Lower leg skin (tissue), 3 donors: ENCODE results near the gene RPS19.

Experiments
- POLR2A ChIP-seq, 2 donors: fragments of 450-650 bp; IDR thresholded peaks; one replicate each; pipeline ENCODE4 v1.6.1; 2016 to 2017; ENCODE audit warnings: antibody characterized with exemption in 2 of 2, mild to moderate bottlenecking in 1 of 2, moderate library complexity in 1 of 2
- TF ChIP-seq, protein P1 (sequence below), 3 donors: fragments of 450-650 bp; IDR thresholded peaks; one replicate each; pipeline ENCODE4 v1.5.1; 2016; ENCODE audit warnings: antibody characterized with exemption in 3 of 3, mild to moderate bottlenecking in 3 of 3, moderate library complexity in 2 of 3

DNA sequence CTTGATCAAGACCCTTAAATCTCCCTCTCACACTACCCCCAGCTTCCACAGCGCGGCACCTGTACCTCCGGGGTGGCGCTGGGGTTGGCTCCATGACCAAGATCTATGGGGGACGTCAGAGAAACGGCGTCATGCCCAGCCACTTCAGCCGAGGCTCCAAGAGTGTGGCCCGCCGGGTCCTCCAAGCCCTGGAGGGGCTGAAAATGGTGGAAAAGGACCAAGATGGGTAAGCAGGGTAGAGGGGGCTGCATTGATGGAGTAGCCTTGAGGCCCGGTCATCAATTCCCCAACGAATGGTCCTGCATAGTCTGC is 8.9 kb downstream of the RPS19 start:
- TF ChIP-seq, protein P1, sequence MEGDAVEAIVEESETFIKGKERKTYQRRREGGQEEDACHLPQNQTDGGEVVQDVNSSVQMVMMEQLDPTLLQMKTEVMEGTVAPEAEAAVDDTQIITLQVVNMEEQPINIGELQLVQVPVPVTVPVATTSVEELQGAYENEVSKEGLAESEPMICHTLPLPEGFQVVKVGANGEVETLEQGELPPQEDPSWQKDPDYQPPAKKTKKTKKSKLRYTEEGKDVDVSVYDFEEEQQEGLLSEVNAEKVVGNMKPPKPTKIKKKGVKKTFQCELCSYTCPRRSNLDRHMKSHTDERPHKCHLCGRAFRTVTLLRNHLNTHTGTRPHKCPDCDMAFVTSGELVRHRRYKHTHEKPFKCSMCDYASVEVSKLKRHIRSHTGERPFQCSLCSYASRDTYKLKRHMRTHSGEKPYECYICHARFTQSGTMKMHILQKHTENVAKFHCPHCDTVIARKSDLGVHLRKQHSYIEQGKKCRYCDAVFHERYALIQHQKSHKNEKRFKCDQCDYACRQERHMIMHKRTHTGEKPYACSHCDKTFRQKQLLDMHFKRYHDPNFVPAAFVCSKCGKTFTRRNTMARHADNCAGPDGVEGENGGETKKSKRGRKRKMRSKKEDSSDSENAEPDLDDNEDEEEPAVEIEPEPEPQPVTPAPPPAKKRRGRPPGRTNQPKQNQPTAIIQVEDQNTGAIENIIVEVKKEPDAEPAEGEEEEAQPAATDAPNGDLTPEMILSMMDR (IDR thresholded peaks at IDR 0.05), result no peak
- no peak for TF ChIP-seq POLR2A (IDR thresholded peaks at IDR 0.05)
